Activated naive CD4-positive, alpha-beta T cell treated with anti-CD3 and anti-CD28 coated beads, Interleukin-2, amount 10 ng/mL, durations not matched to agents 7 days and 5 days (primary cell): Measurements from ENCODE around the gene PALM.

Experiments
- CTCF ChIA-PET: fragments of 350-600 bp; sonication (Branson Sonifier 250); formaldehyde crosslinking; loops from one replicate; lab custom pipeline; 2021; ENCODE audit warnings: antibody characterized with exemption; lab: Charles Lee
- DNase-seq: peaks from one replicate; pipeline ENCODE4 v3.0.0-alpha.2; 2020
- H3K27ac Mint-ChIP-seq: one replicate; pipeline ENCODE4 v1.8.0; 2021; ENCODE audit warnings: mild to moderate bottlenecking, moderate library complexity, mixed read lengths
- H3K27me3 Mint-ChIP-seq: one replicate; pipeline ENCODE4 v1.8.0; 2021; ENCODE audit warnings: mild to moderate bottlenecking, mixed read lengths
- H3K36me3 Mint-ChIP-seq: one replicate; pipeline ENCODE4 v1.8.0; 2021; ENCODE audit warnings: mixed read lengths
- H3K4me1 Mint-ChIP-seq: one replicate; pipeline ENCODE4 v1.8.0; 2021; ENCODE audit warnings: mixed read lengths
- H3K4me3 Mint-ChIP-seq: one replicate; pipeline ENCODE4 v1.8.0; 2021; ENCODE audit warnings: mild to moderate bottlenecking, moderate library complexity, mixed read lengths
- H3K9me3 Mint-ChIP-seq: one replicate; pipeline ENCODE4 v1.8.0; 2021; ENCODE audit warnings: mixed read lengths

Gene PALM

GRCh38 chr19:772730-773436 is 64.1 kb downstream of the PALM start:
- Mint-ChIP-seq H3K4me1 (peaks cover 3% of the 10 kb centered on the region), H3K27ac (no peak overlapping the region), H3K4me3 (no peak overlapping the region), H3K27me3 (peaks cover 10% of the 10 kb centered on the region), H3K9me3 (no peaks in the 10 kb centered on the region), H3K36me3 (no peaks in the 10 kb centered on the region)
- CTCF ChIA-PET, result interaction anchor here (1.0 kb wide), 2 partner anchors 87 to 149 kb away, joined by 3 to 4 read pairs; partner anchors contain the start of gene CFD
- DNase-seq, result no peak

- Mint-ChIP-seq H3K4me3 (no peak overlapping the region), H3K27ac (no peak overlapping the region), H3K9me3 (no peaks in the 10 kb centered on the region), H3K27me3 (peaks cover 23% of the 10 kb centered on the region), H3K36me3 (no peaks in the 10 kb centered on the region), H3K4me1 (no peaks in the 10 kb centered on the region)
- CTCF ChIA-PET, result no interaction called here
- no peak for DNase-seq
Measured at GRCh38 chr19:776549-776948, 67.8 kb downstream of the PALM start.

GRCh38 chr19:778910-779653 is 70.3 kb downstream of the PALM start:
- H3K27ac Mint-ChIP-seq, result no peak overlapping the region
- CTCF ChIA-PET, result no interaction called here
- no peaks in the 10 kb centered on the region for H3K9me3 Mint-ChIP-seq
- no peaks in the 10 kb centered on the region for H3K36me3 Mint-ChIP-seq
- H3K27me3 Mint-ChIP-seq, result peaks cover 36% of the 10 kb centered on the region
- DNase-seq, result no peak
- H3K4me3 Mint-ChIP-seq, result no peak overlapping the region
- no peaks in the 10 kb centered on the region for H3K4me1 Mint-ChIP-seq

- Mint-ChIP-seq H3K9me3 (no peaks in the 10 kb centered on the region), H3K4me1 (no peaks in the 10 kb centered on the region), H3K36me3 (no peaks in the 10 kb centered on the region), H3K27ac (no peak overlapping the region), H3K4me3 (no peak overlapping the region), H3K27me3 (peaks cover 44% of the 10 kb centered on the region)
- CTCF ChIA-PET, result no interaction called here
- DNase-seq, result no peak
Measured at GRCh38 chr19:780935-781334, 72.2 kb downstream of the PALM start.

- H3K4me1 Mint-ChIP-seq, result no peaks in the 10 kb centered on the region
- H3K4me3 Mint-ChIP-seq, result no peak overlapping the region
- H3K27ac Mint-ChIP-seq, result no peak overlapping the region
- no peak for DNase-seq
- no peaks in the 10 kb centered on the region for H3K36me3 Mint-ChIP-seq
- no peaks in the 10 kb centered on the region for H3K9me3 Mint-ChIP-seq
- CTCF ChIA-PET, result no interaction called here
- H3K27me3 Mint-ChIP-seq, result peaks cover 44% of the 10 kb centered on the region
Measured at GRCh38 chr19:781800-782184, 73.1 kb downstream of the PALM start.

GRCh38 chr19:782185-782877 is 73.6 kb downstream of the PALM start:
- Mint-ChIP-seq H3K27me3 (peaks cover 44% of the 10 kb centered on the region), H3K27ac (no peak overlapping the region), H3K4me3 (no peak overlapping the region), H3K36me3 (no peaks in the 10 kb centered on the region), H3K9me3 (no peaks in the 10 kb centered on the region), H3K4me1 (no peaks in the 10 kb centered on the region)
- CTCF ChIA-PET, result no interaction called here
- DNase-seq, result no peak

- no peaks in the 10 kb centered on the region for H3K36me3 Mint-ChIP-seq
- peaks cover 47% of the 10 kb centered on the region for H3K27me3 Mint-ChIP-seq
- no peak overlapping the region for H3K4me3 Mint-ChIP-seq
- no peaks in the 10 kb centered on the region for H3K4me1 Mint-ChIP-seq
- CTCF ChIA-PET, result no interaction called here
- DNase-seq, result no peak
- H3K9me3 Mint-ChIP-seq, result no peaks in the 10 kb centered on the region
- H3K27ac Mint-ChIP-seq, result no peak overlapping the region
Measured at GRCh38 chr19:782878-783668, 74.3 kb downstream of the PALM start.

- H3K27me3 Mint-ChIP-seq, result peaks cover 45% of the 10 kb centered on the region
- H3K36me3 Mint-ChIP-seq, result no peaks in the 10 kb centered on the region
- no peaks in the 10 kb centered on the region for H3K9me3 Mint-ChIP-seq
- H3K4me1 Mint-ChIP-seq, result peaks cover 5% of the 10 kb centered on the region
- CTCF ChIA-PET, result no interaction called here
- DNase-seq, result no peak
- no peak overlapping the region for H3K4me3 Mint-ChIP-seq
- no peak overlapping the region for H3K27ac Mint-ChIP-seq
Measured at GRCh38 chr19:784541-784940, 75.8 kb downstream of the PALM start.

- Mint-ChIP-seq H3K4me1 (peaks cover 9% of the 10 kb centered on the region), H3K36me3 (no peaks in the 10 kb centered on the region), H3K27me3 (peaks cover 50% of the 10 kb centered on the region), H3K9me3 (no peaks in the 10 kb centered on the region), H3K27ac (no peak overlapping the region), H3K4me3 (no peak overlapping the region)
- CTCF ChIA-PET, result no interaction called here
- DNase-seq, result no peak
Measured at GRCh38 chr19:787536-787935, 78.8 kb downstream of the PALM start.

- Mint-ChIP-seq H3K4me1 (peaks cover 9% of the 10 kb centered on the region), H3K36me3 (no peaks in the 10 kb centered on the region), H3K9me3 (no peaks in the 10 kb centered on the region), H3K27ac (peak overlapping the region; percentile 64), H3K27me3 (peaks cover 41% of the 10 kb centered on the region), H3K4me3 (no peak overlapping the region)
- CTCF ChIA-PET, result no interaction called here
- no peak for DNase-seq
Measured at GRCh38 chr19:788686-788982, 79.9 kb downstream of the PALM start.

GRCh38 chr19:788983-789700 is 80.4 kb downstream of the PALM start:
- no peaks in the 10 kb centered on the region for H3K9me3 Mint-ChIP-seq
- peaks cover 9% of the 10 kb centered on the region for H3K4me1 Mint-ChIP-seq
- H3K27me3 Mint-ChIP-seq, result peaks cover 41% of the 10 kb centered on the region
- no peak overlapping the region for H3K4me3 Mint-ChIP-seq
- DNase-seq, result no peak
- H3K27ac Mint-ChIP-seq, result peak overlapping the region; percentile 64
- CTCF ChIA-PET, result no interaction called here
- no peaks in the 10 kb centered on the region for H3K36me3 Mint-ChIP-seq

- Mint-ChIP-seq H3K27me3 (peaks cover 36% of the 10 kb centered on the region), H3K4me3 (no peak overlapping the region), H3K36me3 (no peaks in the 10 kb centered on the region), H3K27ac (no peak overlapping the region), H3K9me3 (no peaks in the 10 kb centered on the region), H3K4me1 (peaks cover 9% of the 10 kb centered on the region)
- no peak for DNase-seq
- CTCF ChIA-PET, result no interaction called here
Measured at GRCh38 chr19:789701-790060, 80.9 kb downstream of the PALM start.

GRCh38 chr19:791007-791566 is 82.4 kb downstream of the PALM start:
- DNase-seq, result no peak
- Mint-ChIP-seq H3K4me3 (no peak overlapping the region), H3K4me1 (peaks cover 9% of the 10 kb centered on the region), H3K27ac (no peak overlapping the region), H3K36me3 (no peaks in the 10 kb centered on the region), H3K27me3 (peaks cover 34% of the 10 kb centered on the region), H3K9me3 (no peaks in the 10 kb centered on the region)
- CTCF ChIA-PET, result interaction anchor here (0.6 kb wide), 1 partner anchor 119 kb away, joined by 3 read pairs; no protein-coding TSS in a partner anchor
